Esophagus (tissue), 2 donors: ENCODE results near the gene FBXO10. TPM values are rescaled to one million over a fixed set of nuclear protein-coding genes. Genes with fewer than 3 reads are reported as not detected.
"Not testable (repeated sequence)": the region's sequence is repeated elsewhere in the genome, so short reads cannot be mapped to it uniquely, and the experiment has no call there.

Experiments used
- H3K27ac ChIP-seq, 2 donors: one replicate each; pipeline ENCODE4 v1.5.1; 2013; ENCODE audit warnings: low read depth in 2 of 2, mild to moderate bottlenecking in 2 of 2, inconsistent platforms in 1 of 2, low read length in 1 of 2, moderate library complexity in 1 of 2
- H3K27me3 ChIP-seq, 2 donors: one replicate each; pipeline ENCODE4 v1.6.1; 2013; ENCODE audit warnings: low read length in 2 of 2, control low read depth in 1 of 2, mild to moderate bottlenecking in 1 of 2; ENCODE audit not compliant: insufficient read depth in 2 of 2, control insufficient read depth in 1 of 2
- H3K36me3 ChIP-seq, 2 donors: one replicate each; pipeline ENCODE4 v1.6.1; 2013; ENCODE audit warnings: low read length in 1 of 2; ENCODE audit not compliant: control insufficient read depth in 2 of 2, insufficient read depth in 2 of 2
- H3K4me1 ChIP-seq, 2 donors: one replicate each; pipeline ENCODE4 v1.6.1; 2013; ENCODE audit warnings: low read length in 1 of 2; ENCODE audit not compliant: control insufficient read depth in 2 of 2, insufficient read depth in 2 of 2
- H3K4me3 ChIP-seq, 2 donors: one replicate each; pipeline ENCODE4 v1.5.1; 2013; ENCODE audit warnings: low read length in 2 of 2, mild to moderate bottlenecking in 2 of 2, low read depth in 1 of 2, moderate library complexity in 1 of 2
- H3K9me3 ChIP-seq, 2 donors: one replicate each; pipeline ENCODE4 v1.6.1; 2013; ENCODE audit warnings: mild to moderate bottlenecking in 2 of 2, low read depth in 1 of 2, low read length in 1 of 2, moderate library complexity in 1 of 2; ENCODE audit not compliant: control insufficient read depth in 2 of 2, insufficient read depth in 1 of 2
- WGBS, 2 donors: extraction: QIAGEN DNeasy Blood & Tissue Kit; methylation state at CpG; one replicate each; pipeline ENCODE4 v1.1.7; 2013; 5-methylcytosine and 5-hydroxymethylcytosine counted together
- polyA plus RNA-seq, 2 donors: library from polyadenylated mRNA; stranded (reverse); fragments of 200-250 nt; gene quantifications; one replicate each; pipeline ENCODE4 v1.2.3, GENCODE V29; 2013
- donor health status: healthy with polysubstance abuse.
- donor health status: Bipolar disorder and iron deficiency.

Gene FBXO10
- polyA plus RNA-seq, 2 donors, result 2.1 to 3.0 TPM

DNA sequence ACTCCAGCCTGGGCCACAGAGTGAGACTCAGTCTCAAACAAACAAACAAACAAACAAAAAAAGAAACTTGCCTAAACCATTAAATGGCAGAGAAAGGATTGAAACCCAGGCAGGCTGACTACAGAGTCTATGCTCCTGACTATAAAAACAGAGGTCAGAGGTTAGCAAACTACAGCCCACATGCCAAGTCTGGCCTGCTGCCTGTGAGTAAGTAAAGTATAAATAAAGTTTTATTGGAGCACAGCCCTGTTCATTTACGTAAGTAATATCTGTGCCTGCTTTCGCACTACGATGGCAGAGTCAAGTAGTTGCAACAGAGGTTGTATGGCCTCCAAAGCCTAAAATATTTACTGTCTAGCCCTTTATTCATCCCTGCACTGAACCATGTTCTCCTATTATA, 78.9 kb downstream of the FBXO10 start:
- peaks cover 27 to 42% of the 10 kb centered on the region in 2 donors for H3K36me3 ChIP-seq
- WGBS, 2 donors, result 100% methylated on average over 3 of the region's 3 CpGs
- no peaks in the 10 kb centered on the region for H3K27me3 ChIP-seq
- H3K27ac ChIP-seq, result no peak overlapping the region
- H3K4me3 ChIP-seq, result no peak overlapping the region
- no peaks in the 10 kb centered on the region for H3K4me1 ChIP-seq
- no peaks in the 10 kb centered on the region for H3K9me3 ChIP-seq

DNA sequence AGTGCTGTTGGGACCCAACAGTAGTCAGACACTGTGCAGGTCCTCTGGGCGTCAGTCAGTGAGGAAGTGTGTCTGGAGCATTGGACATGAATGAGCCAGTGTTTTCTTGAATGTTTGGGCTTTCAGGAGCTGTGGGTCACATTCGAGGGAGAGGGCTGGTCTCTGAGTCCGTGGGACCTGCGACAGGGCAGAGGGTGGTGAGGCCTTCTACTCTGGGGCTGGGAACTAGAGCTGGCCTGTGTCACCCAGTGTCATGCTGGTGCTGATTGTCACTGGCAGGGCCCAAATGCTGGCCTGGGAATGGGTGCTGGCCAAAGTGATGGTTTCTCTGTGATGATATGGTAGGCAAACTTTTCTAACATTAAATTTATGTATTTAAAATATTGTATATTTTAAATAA, 80.2 kb downstream of the FBXO10 start:
- Histone ChIP-seq H3K27me3 (no peaks in the 10 kb centered on the region), H3K4me1 (no peaks in the 10 kb centered on the region), H3K27ac (no peak overlapping the region), H3K36me3 (peaks cover 22 to 37% of the 10 kb centered on the region in 2 donors), H3K4me3 (no peak overlapping the region), H3K9me3 (no peaks in the 10 kb centered on the region)
- 75 to 83% methylated on average over 4 of the region's 4 CpGs for WGBS, 2 donors

- H3K27me3 ChIP-seq, result no peaks in the 10 kb centered on the region
- peaks cover 21 to 36% of the 10 kb centered on the region in 2 donors for H3K36me3 ChIP-seq
- no peak overlapping the region for H3K27ac ChIP-seq
- no peaks in the 10 kb centered on the region for H3K4me1 ChIP-seq
- H3K4me3 ChIP-seq, result no peak overlapping the region
- 92 to 93% methylated on average over 5 of the region's 5 CpGs for WGBS, 2 donors
- no peaks in the 10 kb centered on the region for H3K9me3 ChIP-seq
These were observed 80.6 kb downstream of the FBXO10 start for GRCh38 chr9:37495571-37495970.

DNA sequence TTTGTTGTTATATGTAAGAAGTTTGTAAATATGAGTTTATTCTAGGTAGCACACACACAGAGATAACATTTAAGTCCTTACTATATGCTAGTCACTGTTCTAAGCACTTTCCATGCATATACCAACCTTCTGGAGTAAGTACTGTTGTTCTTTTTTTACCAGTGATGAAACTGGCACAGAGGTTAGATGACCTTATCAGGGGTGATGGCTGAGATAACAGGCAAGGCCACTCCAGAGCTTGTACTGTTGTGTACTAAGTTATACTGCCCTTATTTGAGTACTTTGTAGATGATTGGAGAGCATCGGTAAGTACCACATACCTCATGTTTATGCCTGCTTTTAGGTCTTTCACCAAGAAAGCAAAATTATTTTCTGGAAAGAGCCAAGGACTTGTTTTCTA, 84.2 kb downstream of the FBXO10 start:
- peaks cover 21 to 23% of the 10 kb centered on the region in 2 donors for H3K36me3 ChIP-seq
- WGBS, 2 donors, result 88 to 93% methylated on average over 1 of the region's 1 CpG
- H3K27ac ChIP-seq, result no peak overlapping the region

GRCh38 chr9:37486616-37487548, 89.3 kb downstream of the FBXO10 start:
- 11 to 18% methylated on average over 7 of the region's 7 CpGs for WGBS, 2 donors
- Histone ChIP-seq H3K27ac (peak overlapping the region; percentile 43 to 89), H3K9me3 (no peaks in the 10 kb centered on the region), H3K4me1 (peaks cover 0 to 15% of the 10 kb centered on the region in 2 donors), H3K36me3 (peaks cover 2 to 3% of the 10 kb centered on the region in 2 donors), H3K27me3 (no peaks in the 10 kb centered on the region), H3K4me3 (peak overlapping the region; percentile 70 to 84)

More for the DNA sequence above, 84.2 kb downstream of the FBXO10 start:
- H3K4me1 ChIP-seq, result peaks cover 0 to 6% of the 10 kb centered on the region in 2 donors
- no peaks in the 10 kb centered on the region for H3K27me3 ChIP-seq
- no peak overlapping the region for H3K4me3 ChIP-seq
- H3K9me3 ChIP-seq, result no peaks in the 10 kb centered on the region

- H3K4me3 ChIP-seq, result peak overlapping the region; percentile 70 to 84
- no peaks in the 10 kb centered on the region for H3K9me3 ChIP-seq
- H3K4me1 ChIP-seq, result peaks cover 0 to 15% of the 10 kb centered on the region in 2 donors
- peak overlapping the region; percentile 43 to 89 for H3K27ac ChIP-seq
- no peaks in the 10 kb centered on the region for H3K27me3 ChIP-seq
- WGBS, 2 donors, result 3 to 6% methylated on average over 7 of the region's 7 CpGs
- peaks cover 2 to 3% of the 10 kb centered on the region in 2 donors for H3K36me3 ChIP-seq
These were observed 89.9 kb downstream of the FBXO10 start for GRCh38 chr9:37486256-37486615.

GRCh38 chr9:37485389-37486255, 90.6 kb downstream of the FBXO10 start, which contains the start of gene POLR1E:
Gene POLR1E, plus strand, starts transcription at chr9:37485948. Its CDS starts 100 bp downstream, at chr9:37486048.
- peaks cover 0 to 15% of the 10 kb centered on the region in 2 donors for H3K4me1 ChIP-seq
- WGBS, 2 donors, result 3% methylated on average over 53 to 56 of the region's 56 CpGs
- H3K27me3 ChIP-seq, result no peaks in the 10 kb centered on the region
- no peaks in the 10 kb centered on the region for H3K9me3 ChIP-seq
- peaks cover 2 to 3% of the 10 kb centered on the region in 2 donors for H3K36me3 ChIP-seq
- H3K27ac ChIP-seq, result peak within 1 kb of the TSS; percentile 43 to 89
- peak within 1 kb of the TSS; percentile 70 to 84 for H3K4me3 ChIP-seq

GRCh38 chr9:37480759-37481158, 95.4 kb downstream of the FBXO10 start:
- WGBS, 2 donors, result 85 to 93% methylated on average over 3 of the region's 3 CpGs
- H3K4me3 ChIP-seq, result no peak overlapping the region
- no peaks in the 10 kb centered on the region for H3K9me3 ChIP-seq
- no peaks in the 10 kb centered on the region for H3K36me3 ChIP-seq
- no peaks in the 10 kb centered on the region for H3K4me1 ChIP-seq
- no peaks in the 10 kb centered on the region for H3K27me3 ChIP-seq
- no peak overlapping the region for H3K27ac ChIP-seq

GRCh38 chr9:37477987-37478619, 98.1 kb downstream of the FBXO10 start:
- not testable (repeated sequence) for H3K9me3 ChIP-seq, H3K36me3 ChIP-seq, H3K27ac ChIP-seq, H3K4me3 ChIP-seq, H3K27me3 ChIP-seq, H3K4me1 ChIP-seq
- WGBS, 2 donors, result 71% methylated on average over 5 of the region's 5 CpGs
